GM21786 (cell line): ENCODE measurements around the gene ELP2.
"Not testable (repeated sequence)": the region's sequence is repeated elsewhere in the genome, so short reads cannot be mapped to it uniquely, and the experiment has no call there.

Experiments used
- ATAC-seq: cut with Tn5 transposase; IDR thresholded peaks from one replicate; pipeline ENCODE4 v1.9.1; 2021; ENCODE audit not compliant: unreplicated experiment

Gene ELP2

DNA sequence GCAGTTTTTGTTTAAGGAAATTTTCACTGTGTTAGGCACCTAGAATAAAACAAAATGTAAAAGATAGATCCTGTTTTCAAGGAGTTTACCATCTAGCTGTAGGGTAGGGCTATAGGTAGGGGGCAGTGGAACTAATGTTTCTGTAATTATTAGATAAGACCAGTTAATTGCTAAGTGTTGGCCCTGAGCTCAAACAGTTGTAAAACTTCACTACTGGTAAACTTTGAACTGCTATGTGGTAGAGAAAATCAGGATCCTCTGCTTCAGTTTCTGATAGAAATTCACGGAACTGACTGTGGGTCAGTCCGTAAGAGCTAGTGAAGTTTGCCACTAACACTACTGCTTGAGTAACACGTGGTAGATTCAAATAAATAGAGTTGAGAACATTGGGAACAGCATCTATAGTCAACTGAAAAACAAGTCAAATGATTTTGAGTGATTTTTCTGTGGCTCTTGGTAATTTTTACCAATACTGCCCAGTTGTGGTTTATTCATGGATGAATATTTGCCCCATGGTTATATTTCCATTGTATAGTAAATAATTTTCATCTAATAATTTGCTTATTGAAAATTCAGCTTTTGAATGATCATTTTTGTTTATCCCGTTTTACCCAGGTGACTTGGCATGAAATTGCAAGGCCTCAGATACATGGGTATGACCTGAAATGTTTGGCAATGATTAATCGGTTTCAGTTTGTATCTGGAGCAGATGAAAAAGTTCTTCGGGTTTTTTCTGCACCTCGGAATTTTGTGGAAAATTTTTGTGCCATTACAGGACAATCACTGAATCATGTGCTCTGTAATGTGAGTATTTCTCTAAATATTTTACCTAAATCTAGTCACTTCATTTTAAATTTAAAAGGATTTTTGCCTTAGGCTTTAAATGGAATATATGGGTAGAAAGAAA lies 26.4 kb downstream of the ELP2 start:
- no peak for ATAC-seq

DNA sequence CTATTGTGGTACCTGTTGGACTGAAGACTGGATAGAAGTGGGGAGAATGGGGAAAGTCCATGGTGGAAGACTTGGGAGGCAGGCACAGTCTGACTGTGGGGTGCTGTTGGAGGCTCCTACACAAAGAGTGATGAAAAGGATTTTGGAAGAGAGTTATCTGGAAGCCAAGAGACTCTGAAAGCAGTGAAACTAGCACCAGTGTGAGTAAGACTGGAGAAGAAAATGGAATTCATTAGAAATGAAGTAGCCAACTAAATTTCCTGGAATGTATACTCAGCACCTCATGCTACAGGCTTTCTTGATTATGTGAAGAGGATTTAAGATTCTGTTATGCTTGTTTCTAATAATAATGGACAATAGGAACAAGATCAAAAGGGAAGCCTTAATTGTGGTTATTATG lies 27.7 kb downstream of the ELP2 start:
- no peak for ATAC-seq

DNA sequence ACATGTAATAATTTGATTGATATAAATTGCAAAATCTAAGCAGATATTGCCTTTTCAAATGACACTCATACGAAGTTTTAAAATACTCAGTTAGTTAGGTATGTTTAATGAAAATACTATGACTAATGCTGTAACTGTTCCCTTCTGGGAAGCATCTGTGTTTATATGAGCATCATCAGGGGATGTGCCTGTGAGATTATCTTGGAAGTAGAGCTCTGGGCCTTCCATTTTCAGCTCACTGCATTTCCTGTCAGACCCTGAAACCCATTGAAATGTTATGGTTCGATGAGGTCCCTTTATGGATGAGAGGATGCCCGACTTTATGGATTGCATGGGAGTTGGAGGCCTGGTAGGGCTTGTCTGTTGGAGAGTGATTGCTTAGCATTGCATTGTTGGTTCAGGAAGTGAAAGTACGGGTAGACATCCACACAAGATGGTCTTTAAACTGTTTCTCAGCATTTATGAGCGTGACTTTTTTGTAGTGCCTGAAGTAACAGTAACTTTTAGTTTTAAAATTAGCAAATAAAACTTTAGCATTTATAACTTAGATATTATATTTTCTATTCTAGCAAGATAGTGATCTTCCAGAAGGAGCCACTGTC lies 28.7 kb downstream of the ELP2 start:
- ATAC-seq = no peak

DNA sequence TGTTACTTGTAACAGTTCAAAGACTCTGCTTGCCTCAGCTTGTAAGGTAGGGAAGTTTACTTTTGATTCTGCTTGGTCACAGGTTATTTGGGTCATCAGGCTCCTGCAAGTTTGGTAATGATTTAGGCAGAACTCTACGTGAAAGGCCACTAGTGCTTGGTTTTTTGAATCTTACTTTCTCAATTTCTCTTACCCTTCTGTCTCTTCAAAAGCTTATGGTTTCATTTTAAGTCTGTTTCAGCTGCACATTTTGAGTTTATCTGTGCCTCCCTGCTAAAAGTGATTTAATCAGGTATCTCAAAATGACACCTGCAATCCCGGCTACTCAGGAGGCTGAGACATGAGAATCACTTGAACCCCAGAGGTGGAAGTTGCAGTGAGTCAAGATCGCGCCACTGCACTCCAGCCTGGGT lies 31.3 kb downstream of the ELP2 start:
- ATAC-seq = no peak

DNA sequence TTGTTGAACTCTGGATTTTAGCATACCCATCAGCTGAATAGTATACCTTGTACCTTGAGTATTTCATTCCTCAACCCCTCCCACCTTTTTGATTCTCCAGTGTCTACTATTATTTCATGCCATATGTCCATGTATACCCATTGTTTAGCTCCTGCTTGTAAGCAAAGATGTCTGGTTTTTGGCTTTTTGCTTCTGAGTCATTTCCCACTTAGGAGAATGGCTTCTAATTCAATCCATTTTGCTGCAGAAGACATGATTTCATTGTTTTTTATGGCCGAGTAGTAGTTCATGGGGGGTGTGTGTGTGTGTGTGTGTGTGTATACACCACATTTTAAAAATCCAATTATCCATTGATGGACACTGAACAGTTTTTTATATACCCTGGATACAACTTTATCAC lies 33.3 kb downstream of the ELP2 start:
- ATAC-seq = no peak

DNA sequence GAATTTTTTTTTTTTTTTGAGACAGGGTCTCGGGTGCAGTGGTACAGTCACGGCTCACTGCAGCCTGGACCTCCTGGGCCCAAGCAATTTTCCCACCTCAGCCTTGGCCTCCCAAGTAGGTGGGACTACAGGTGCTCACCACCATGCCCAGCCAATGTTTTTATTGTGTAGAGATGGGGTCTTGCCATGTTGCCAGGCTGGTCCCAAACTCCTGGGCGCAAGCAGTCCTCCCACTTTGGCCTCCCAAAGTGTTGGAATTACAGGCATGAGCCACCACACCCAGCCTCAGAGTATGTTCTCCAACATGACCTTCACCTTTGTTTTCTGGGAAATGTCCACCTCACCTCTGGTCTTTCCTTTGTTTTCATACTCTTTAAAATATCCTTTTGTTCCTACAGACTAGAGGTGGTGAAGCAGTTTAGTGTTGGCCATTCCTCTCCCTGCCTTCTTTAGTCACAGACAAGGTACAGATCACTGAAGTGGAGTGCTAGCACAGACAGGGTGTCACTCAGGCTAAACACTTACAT lies 38.1 kb downstream of the ELP2 start:
- no peak for ATAC-seq

DNA sequence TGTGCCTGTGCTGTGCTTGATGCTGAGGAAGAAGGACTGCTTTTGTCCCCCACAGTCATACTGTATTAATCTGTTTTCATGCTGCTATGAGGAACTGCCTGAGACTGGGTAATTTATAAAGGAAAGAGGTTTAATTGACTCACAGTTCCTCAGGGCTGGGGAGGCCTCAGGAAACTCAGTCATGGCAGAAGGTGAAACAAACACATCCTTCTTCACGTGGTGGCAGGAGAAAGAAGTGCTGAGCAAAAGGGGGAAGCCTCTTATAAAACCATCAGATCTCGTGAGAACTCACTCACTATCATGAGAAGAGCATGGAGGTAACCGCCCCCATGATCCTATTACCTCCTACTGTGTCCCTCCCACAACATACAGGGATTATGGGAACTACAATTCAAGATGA lies 38.6 kb downstream of the ELP2 start:
- ATAC-seq = not testable (repeated sequence)

DNA sequence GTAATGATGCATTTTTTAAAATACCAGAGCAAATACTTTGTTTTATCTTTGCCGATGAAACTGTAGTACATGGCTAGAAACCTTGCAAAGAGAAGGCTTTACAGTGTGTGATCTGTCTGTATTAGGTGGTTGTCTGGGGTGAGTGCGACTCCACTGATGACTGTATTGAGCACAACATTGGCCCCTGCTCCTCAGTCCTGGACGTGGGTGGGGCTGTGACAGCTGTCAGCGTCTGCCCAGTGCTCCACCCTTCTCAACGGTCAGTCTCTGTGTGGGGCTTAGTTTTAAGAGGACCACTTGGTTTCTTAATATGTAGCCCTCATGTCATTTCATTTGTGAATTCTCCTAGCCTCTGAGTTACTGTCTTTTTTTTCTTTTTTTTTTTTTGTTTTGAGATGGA lies 40.2 kb downstream of the ELP2 start:
- ATAC-seq = no peak

DNA sequence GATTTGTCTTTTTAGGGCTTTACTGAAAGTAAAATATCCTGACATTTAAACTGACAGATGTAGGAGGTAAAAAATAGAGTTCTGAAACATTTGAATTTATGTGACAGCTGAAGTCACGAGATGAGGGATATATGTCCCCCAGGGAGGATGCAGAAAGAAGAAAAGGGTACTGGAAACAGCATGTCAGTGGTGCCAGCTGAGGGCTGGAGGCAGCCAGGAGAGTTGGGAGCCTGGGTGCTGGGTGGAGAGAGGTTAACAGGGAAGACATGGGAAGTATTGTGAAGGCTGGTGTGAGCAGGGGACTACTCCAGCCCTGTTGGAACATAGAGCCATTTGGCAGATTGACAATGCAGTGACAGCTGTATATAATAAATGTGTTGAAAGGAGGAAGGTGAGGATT lies 45.8 kb downstream of the ELP2 start:
- ATAC-seq = no peak

DNA sequence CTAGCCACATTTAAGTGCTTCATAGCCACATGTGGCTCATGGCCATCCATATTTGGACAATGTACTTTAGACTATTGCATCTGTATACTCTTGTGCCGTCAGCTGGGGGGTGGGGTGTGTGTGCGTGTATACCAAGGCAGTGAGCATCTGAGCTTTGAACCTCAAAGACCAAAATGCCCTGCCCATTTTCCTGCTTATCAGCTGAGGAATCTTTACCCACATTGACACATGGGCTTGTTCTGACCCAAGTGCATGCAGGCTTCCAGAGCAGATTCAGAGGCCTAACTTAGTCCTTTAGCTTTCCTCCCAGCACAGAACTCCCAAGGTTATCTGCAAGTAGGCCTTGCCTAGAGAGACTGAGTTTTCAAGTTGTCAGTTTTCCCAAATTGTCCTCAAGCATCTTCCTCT lies 46.5 kb downstream of the ELP2 start:
- ATAC-seq = no peak

DNA sequence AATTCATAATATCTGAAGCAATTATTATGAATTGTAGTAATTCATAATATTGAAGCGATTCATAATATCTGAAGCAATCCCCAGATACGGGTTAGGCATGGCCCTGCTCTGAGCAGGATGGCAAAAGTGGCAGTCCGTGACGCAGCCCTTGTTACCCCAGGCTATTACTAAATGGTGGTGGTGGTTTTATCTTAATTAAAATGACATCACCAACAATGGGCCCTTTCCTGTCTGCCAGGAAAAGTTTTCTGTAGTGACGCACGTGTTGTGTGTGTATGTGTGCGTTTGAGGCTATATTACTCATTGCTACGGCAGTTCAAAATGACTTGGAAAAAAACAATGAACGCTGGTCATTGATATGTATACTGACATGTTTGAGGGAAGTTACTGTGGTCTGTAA lies 47.0 kb downstream of the ELP2 start:
- ATAC-seq = no peak

DNA sequence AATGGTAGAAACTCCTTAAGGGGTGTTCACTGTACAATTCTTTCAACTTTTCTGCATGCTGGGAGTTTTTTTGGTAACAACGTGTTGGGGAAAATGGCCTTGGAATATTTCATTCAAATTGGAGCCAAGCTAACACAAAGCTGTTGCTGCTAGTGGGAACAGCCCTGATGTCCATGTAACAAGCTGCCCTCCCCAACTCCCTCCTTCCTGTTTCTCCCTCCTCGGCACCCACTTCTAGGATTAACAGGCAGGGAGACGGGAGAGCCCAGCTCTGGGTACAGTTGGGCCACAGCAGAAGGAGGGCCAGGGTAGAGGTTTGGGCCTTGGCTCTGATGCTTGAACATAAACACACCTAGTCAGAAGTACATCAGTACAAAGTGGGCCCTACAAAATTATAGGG lies 48.2 kb downstream of the ELP2 start:
- no peak for ATAC-seq

DNA sequence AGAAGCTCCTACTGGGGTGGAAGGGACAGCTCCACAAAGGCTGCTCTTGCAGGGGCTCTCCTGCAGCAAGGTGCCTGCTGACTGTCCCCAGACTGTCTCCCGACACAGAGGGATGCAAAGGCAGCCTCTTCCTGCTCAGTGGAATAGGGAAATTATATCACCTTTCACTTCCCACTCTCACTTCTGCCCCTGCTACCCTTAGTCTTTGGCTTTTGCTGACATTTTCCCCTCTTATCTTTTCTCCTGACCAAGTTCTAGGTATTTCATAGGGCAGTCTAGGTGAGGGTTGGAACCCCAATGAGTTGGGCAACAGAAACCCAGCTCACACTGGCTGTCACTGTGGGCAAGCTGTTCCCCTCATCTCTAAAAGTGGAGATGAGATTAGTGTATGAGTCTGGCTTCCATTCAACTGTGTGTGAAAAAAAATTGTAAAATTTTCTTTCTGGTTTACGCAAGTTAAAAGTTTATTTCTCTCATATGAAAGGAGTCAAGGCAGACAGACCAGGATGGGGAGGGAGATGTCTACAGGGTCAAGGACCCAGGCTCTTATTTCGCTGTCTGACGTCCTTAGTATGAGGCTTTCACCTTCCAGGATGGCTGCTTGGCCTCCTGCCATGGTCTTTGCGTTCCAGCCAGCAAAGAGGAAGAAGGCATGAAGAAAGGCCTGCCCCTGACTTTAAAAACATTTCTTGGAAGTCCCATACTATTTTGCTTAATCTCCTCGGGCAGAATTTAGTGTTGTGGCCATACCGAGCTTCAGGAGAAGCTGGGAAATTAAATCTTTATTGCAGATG lies 50.1 kb downstream of the ELP2 start:
- ATAC-seq = no peak

DNA sequence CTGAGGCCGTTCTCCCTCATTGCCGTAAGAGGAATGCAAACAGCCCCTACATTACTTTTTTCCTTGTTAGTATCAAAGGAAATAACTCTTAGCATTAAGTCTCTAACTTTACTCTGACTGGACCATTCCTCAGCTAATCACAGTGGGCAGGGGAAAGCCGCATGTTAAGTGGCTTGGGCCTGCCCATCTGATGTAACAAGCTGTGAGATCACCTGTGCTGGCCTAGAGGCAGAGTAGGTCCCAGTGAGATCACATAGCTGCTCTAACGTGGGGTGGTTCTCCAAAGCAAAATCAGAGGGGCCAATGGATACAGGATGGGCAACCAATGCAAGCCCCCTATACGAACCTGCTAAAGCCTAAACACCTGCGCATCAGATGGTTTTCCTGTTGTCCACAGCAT lies 51.7 kb downstream of the ELP2 start:
- no peak for ATAC-seq

DNA sequence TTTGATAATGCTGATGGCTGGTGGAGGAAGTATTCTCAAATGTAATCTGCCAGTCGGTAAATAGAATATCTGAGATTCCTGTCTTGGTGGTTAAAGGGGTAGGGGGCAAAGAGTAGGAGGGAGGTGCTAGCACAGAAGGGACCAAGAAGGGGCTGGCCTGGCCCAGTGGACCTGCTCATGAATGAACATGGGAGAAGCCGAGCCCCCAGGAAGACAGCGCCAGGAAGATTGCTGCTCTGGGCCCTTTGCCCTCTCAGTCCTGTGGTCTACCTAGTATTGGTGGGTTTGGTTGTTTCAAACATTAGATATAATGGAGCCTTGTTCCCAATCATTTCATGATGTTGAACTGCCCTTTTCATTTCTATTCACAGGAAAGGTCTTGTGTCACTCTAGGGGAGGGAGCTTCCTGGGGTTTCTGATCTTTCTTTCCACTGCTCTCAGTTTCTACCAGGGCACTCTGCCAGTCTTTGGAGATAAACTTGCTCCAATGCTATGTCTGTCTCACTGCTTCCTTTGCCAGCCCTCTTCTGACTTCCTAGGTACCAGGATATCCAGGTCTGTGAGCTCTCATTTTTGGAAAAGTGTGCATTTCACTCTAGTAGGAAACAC lies 52.3 kb downstream of the ELP2 start:
- ATAC-seq = no peak

DNA sequence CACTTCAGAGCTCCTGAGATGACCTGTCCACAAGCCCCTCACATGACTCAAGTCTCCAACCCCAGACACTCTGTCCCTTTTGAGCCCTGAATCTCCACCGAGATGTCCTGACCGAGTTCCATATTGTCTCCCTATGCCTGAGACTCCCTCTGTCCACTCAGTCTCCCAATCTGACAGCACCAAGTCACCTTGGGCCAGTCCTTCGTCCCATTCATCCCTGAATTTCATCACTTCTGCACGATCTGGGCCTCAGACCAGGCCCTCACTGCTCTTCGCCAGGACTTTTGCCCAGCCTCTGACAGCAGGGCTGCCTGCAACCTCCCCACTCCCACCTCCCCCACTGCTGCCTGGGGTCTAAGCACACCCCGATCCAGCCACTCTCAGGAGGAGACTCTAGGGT lies 53.3 kb downstream of the ELP2 start:
- ATAC-seq = no peak

DNA sequence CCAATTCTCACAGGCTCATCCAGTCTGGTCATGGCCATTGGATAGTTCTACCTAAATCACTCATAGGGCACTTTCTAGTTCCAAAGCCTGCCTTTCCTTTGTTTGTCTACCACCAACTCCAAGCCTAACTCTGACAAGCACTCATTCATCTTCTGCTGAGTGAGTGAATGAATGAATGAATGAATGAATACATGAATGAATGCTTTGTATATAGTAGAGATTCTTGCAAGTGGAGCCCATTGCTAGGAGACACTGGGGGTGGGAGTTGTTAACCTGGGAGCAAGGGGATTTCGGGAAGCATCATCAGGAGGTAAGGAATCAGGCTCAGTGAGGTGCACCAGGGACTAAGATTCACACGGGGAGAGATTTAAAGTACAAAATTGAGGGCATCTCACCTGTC lies 54.3 kb downstream of the ELP2 start:
- no peak for ATAC-seq

DNA sequence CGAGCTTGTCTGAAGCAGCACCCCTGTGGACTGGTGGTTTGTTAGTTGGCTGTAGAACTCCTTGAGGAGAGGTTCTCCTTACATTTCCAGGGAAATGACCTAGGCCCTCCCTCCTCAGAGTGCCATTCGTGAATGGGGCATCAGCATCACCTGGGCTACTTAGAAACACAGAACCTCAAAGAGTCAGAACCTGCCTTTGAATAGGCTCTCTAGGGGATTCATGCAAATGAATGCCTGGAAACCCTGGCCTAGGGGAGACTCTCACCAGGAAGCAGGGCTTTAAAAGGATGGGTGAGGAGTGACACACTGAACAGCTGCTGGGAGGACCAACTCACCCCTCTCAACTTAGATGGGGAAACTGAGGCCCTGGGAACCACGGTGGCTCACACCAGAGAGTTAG lies 55.5 kb downstream of the ELP2 start:
- ATAC-seq = no peak

DNA sequence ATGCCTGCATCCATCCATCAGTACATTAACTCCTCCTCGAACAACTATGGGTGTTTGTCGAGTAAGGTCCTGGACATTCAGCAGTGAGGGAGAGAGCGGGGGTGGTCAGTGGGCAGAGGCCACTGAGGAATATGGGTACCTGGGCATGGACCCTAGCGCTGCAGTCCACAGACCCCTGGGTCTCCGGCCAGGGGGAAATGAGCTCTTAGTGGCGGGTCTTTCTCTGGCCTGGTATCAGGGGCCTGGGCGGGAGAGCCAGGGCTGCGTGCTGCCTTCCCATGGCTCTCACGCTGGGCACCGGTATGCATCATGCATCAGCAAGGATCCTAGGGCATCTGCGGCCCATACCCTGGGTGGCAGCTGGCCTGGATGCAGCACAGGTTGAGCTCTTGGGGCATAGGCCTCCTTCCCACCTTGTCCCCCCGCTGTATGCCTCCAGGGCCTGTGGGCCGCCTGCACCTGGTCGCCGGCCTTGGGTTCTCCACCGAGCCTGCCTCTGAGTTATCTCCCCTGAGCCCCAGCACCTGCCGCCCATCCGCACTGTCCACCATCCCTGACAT lies 56.3 kb downstream of the ELP2 start:
- no peak for ATAC-seq

DNA sequence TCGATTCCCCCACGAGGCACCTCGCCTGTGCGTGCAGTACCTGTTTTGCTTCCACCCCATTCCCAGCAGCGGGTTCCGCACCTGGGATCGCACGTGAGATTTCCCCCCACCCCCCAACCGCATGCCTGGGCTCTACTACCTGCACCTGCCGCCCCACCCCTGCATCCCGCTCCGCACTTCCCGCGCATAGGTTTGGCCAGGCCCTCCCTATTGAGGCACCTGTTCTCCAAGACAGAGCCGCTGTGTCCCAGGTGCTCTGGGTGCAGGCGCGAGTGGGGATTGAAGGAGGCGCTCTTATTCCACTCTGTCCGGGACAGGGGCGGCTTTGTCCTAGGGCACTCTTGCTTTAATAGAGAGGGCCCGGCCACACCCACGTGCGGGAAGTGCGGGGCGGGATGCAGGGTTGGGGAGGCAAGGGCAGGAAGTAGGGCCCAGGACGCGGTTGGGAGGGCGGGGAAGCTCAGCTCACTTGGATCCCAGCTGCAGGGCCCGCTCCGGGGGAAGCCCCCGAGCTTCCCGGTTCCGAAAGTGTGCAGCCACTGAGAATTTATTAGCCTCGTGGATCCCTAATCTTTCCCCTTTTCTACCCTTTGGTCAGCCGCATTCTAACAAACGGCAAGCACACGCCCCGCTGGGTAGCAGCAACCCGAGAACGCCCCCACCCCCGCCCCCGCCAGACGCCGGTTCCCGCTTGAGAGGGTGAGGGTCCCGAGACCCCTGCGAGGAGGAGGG lies 56.9 kb downstream of the ELP2 start:
- no peak for ATAC-seq
